Left ventricle myocardium inferior (tissue), 1 donor: ENCODE measurements around the gene IGF1R. TPM values are rescaled to one million over a fixed set of nuclear protein-coding genes. Genes with fewer than 3 reads are reported as not detected.

Experiments
- DNase-seq: peaks from one replicate; pipeline ENCODE4 v3.0.0-alpha.2; 2020
- H3K27ac ChIP-seq: fragments of 200-600 bp; replicated peaks from 2 replicates; pipeline ENCODE4 v1.8.0; 2021
- H3K27me3 ChIP-seq: fragments of 200-600 bp; 2 replicates; pipeline ENCODE4 v1.8.0; 2021; ENCODE audit warnings: low read depth
- H3K36me3 ChIP-seq: fragments of 200-600 bp; 2 replicates; pipeline ENCODE4 v1.8.0; 2021
- H3K4me1 ChIP-seq: fragments of 200-600 bp; 2 replicates; pipeline ENCODE4 v1.8.0; 2021
- H3K4me3 ChIP-seq: fragments of 200-600 bp; 2 replicates; pipeline ENCODE4 v1.8.0; 2021; ENCODE audit warnings: mild to moderate bottlenecking, moderate library complexity
- H3K9me3 ChIP-seq: fragments of 200-600 bp; replicated peaks from 2 replicates; pipeline ENCODE4 v1.8.0; 2021
- CTCF ChIP-seq: fragments of 200-600 bp; IDR thresholded peaks from 2 replicates; pipeline ENCODE4 v1.8.0; 2021; ENCODE audit warnings: antibody characterized with exemption, mild to moderate bottlenecking, borderline replicate concordance
- intact Hi-C: fragments of 100-400 bp; cut with micrococcal nuclease; formaldehyde crosslinking; loops from one replicate; pipeline ENCODE4 v1.11.0; 2022
- total RNA-seq: library from RNA; stranded (reverse); fragmentation: NEBNext Ultra II Directional; extraction: Animal tissue kit (Norgen Biotek cat#: 25700); gene quantifications from one replicate; pipeline ENCODE4 v1.2.1, GENCODE V29; 2021
- donor health status: DM: no; HTN: yes; CAD: no; lungs with severe emphysema.

The IGF1R gene
- total RNA-seq, 1 donor from 2014 or later, result 37.2 TPM

GRCh38 chr15:98937413-98938104 lies 289.2 kb downstream of the IGF1R start:
- Histone ChIP-seq H3K27me3 (no peaks in the 10 kb centered on the region), H3K4me3 (no peak overlapping the region), H3K4me1 (peaks cover 3% of the 10 kb centered on the region), H3K9me3 (no peaks in the 10 kb centered on the region), H3K27ac (no peak overlapping the region), H3K36me3 (peaks cover 78% of the 10 kb centered on the region)
- DNase-seq, result no peak
- intact Hi-C loops, result no loop called here
- TF ChIP-seq CTCF, result no peak

- H3K4me1 ChIP-seq, result peaks cover 8% of the 10 kb centered on the region
- H3K4me3 ChIP-seq, result no peak overlapping the region
- peaks cover 78% of the 10 kb centered on the region for H3K36me3 ChIP-seq
- no peak overlapping the region for H3K27ac ChIP-seq
- intact Hi-C loops, result no loop called here
- no peaks in the 10 kb centered on the region for H3K9me3 ChIP-seq
- no peak for TF ChIP-seq CTCF
- no peaks in the 10 kb centered on the region for H3K27me3 ChIP-seq
- DNase-seq, result no peak
Measured at GRCh38 chr15:98938105-98938417, 289.7 kb downstream of the IGF1R start.

- Histone ChIP-seq H3K4me1 (peaks cover 16% of the 10 kb centered on the region), H3K4me3 (no peak overlapping the region), H3K27ac (no peak overlapping the region), H3K36me3 (peaks cover 70% of the 10 kb centered on the region), H3K9me3 (no peaks in the 10 kb centered on the region), H3K27me3 (no peaks in the 10 kb centered on the region)
- DNase-seq, result no peak
- intact Hi-C loops, result no loop called here
- TF ChIP-seq CTCF, result no peak
Measured at GRCh38 chr15:98938799-98939198, 290.5 kb downstream of the IGF1R start.

- Histone ChIP-seq H3K4me3 (no peak overlapping the region), H3K27ac (no peak overlapping the region), H3K9me3 (no peaks in the 10 kb centered on the region), H3K27me3 (no peaks in the 10 kb centered on the region), H3K4me1 (peaks cover 23% of the 10 kb centered on the region), H3K36me3 (peaks cover 70% of the 10 kb centered on the region)
- no peak for TF ChIP-seq CTCF
- DNase-seq, result no peak
- intact Hi-C loops, result no loop called here
Measured at GRCh38 chr15:98939311-98940080, 291.2 kb downstream of the IGF1R start.

- Histone ChIP-seq H3K9me3 (no peaks in the 10 kb centered on the region), H3K4me3 (no peak overlapping the region), H3K36me3 (peaks cover 69% of the 10 kb centered on the region), H3K27me3 (no peaks in the 10 kb centered on the region), H3K4me1 (peaks cover 43% of the 10 kb centered on the region), H3K27ac (no peak overlapping the region)
- no peak for TF ChIP-seq CTCF
- no peak for DNase-seq
- intact Hi-C loops, result no loop called here
Measured at GRCh38 chr15:98941595-98942255, 293.4 kb downstream of the IGF1R start.
